GM19455 (cell line): ENCODE measurements around the gene GHITM.
"Not testable (repeated sequence)": the region's sequence is repeated elsewhere in the genome, so short reads cannot be mapped to it uniquely, and the experiment has no call there.

Source experiments
- ATAC-seq: cut with Tn5 transposase; IDR thresholded peaks from one replicate; pipeline ENCODE4 v1.9.1; 2021; ENCODE audit not compliant: unreplicated experiment

Gene GHITM

GRCh38 chr10:84140036-84140379 is 699 bp downstream of the GHITM start:
- peak; percentile 5 for ATAC-seq

DNA sequence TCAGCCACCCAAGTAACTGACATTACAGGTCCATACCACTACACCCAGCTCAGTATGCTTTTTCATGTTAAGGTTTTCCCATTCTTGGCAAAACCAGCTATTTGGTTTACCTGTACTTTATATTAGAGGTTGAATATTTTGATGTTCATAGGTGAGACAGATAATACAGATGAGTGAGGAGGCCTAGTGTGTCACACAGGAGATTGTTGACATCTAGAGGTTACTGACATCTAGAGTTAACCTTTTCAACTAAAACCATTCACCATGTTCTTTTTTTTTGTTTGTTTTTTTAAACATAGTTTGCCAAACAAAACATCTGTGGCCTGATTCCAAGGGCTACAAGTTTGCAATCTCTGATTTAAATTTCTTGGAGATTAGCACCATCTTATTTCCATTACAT is 8.0 kb downstream of the GHITM start:
- no peak for ATAC-seq

DNA sequence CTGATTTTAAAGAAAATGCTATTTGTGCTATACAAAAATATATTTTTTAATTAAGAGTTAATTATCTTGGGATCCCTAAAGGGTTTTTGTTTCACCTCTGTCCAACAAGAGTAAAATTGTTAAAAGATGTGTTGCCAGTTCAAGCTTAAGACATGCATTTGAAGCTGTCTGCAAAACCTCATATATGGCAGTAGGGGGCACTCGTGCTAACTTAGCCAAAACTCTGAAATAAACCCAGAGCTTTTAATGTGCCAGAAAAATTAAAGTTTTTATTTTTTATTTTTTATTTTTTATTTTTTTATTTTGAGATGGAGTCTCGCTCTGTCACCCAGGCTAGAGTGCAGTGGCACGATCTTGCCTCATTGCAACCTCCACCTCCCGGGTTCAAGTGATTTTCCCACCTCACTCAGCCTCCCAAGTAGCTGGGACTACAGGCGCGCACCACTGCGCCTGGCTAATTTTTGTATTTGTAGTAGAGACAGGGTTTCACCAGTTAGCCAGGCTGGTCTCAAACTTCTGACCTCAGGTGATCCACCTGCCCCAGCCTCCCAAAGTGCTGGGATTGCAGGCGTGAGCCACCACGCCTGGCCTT is 8.8 kb downstream of the GHITM start:
- not testable (repeated sequence) for ATAC-seq

DNA sequence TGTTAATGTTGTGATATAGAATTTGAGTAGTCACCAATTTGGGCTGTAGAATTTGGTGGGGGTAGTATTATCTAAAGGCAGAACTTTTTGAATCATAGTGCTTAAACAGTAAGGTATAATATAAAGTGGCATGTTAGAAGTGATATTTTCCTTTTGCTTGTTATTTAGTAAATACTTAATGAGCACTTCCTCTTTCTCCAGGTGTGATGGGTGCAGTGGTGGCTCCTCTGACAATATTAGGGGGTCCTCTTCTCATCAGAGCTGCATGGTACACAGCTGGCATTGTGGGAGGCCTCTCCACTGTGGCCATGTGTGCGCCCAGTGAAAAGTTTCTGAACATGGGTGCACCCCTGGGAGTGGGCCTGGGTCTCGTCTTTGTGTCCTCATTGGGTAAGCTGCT is 10.5 kb downstream of the GHITM start:
- ATAC-seq = no peak

GRCh38 chr10:84152769-84153168 is 13.5 kb downstream of the GHITM start:
- no peak for ATAC-seq

GRCh38 chr10:84155521-84155920 is 16.2 kb downstream of the GHITM start:
- ATAC-seq = no peak

DNA sequence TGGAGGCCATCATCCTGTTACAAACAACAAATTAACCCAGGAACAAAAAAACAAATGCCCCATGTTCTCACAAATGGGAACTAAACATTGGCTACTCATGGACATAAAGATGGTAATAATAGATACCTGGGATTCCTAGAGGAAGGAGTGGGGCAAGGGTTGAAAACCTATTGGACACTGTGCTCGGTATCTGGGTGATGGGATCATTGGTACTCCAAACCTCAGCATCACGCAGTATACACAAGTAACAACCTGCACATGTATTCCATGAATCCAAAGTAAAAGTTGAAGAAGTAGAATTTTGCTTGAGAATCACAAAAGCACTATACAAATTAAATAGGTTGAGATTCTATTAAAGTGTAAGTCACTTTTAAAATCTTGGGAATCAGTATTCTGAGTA is 16.7 kb downstream of the GHITM start:
- ATAC-seq = no peak

DNA sequence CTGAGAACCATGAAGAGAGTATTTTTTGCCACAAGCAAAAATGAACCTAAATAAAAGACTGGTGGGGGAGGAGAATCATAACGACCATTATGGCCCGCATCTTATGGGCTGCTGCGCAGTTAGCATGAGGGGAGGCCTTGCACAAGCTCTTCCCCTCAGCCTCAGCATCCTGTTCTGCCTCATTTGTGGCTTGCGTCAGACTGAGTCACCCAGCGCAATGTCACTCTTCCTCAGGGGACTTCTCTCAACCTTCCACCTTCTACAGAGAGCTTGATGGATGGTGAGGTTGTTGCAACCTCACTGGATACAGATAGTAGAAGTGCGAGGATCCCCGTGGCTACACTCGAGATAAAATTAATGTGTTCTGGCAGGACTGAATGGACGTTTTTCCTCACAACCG is 17.5 kb downstream of the GHITM start:
- ATAC-seq = no peak

DNA sequence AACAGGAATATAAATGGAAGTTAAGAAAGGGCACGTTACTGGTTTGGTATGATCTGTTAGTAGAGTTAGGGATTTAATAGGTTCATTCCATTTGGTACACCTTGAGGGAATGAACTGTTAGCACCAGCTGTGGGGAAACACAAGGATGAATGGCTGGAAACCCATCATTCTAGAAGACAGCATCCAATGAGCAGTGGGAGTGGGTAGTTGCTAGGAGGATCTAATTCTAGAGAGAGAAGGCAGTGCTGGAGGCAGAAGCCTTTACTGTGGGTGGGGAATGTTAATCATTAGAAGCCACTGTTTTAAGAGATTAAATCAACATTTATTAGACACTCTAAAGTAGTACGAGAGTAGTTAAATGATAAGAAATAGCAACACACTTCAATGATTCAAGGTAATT is 18.8 kb downstream of the GHITM start:
- ATAC-seq = no peak

DNA sequence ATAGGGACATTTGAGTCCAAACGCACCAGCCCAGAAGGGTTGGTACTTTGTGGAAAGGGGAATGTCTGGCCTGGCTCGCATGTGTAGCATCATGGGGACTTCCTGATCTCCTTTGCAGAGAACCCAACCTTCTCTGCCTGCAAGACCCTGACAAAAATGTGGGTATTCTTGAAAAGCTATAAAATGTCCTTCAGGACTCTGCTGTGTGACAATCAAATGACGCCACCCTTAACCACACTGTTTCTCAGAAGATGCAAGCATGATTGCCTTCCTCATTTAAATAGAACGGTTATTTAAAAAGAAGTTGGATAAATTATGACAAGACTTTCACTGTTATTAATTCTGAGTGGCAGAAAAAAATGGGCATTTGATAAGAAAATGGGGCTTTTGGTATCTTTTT is 19.2 kb downstream of the GHITM start:
- no peak for ATAC-seq

GRCh38 chr10:84159076-84159685 is 19.9 kb downstream of the GHITM start:
- ATAC-seq = no peak

DNA sequence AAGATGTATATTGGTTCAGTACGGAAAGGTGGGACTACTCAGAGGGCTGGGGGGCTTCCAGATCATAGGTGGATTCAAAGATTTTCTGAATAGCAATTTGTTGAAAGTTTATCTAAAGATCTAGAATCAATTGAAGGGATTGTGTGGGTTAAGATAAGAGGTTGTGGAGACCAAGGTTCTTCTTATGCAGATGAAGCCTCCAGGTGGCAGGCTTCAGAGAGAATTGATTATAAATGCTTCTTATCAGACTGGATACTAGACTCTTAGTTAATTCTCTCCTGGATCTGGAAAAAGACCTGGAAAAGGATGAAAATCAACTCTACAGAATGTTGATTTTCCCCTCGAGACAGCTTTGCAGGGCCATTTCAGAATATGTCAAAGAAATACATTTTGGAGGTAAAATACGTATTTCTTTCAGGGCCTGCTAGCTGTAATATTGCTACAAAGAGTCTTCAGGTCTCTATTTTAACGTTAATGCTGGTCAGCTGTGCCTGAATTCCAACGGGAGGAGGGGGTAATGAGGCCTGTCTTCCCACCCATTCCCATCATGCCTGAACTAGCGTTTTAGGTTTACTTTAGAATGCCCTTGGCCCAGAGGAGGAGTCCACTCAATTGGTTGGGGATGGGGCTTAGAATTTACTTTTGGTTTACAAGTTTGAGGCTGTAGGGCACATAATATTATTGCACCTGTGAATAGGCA is 21.5 kb downstream of the GHITM start:
- ATAC-seq = no peak

GRCh38 chr10:84163996-84164395 is 24.7 kb downstream of the GHITM start:
- ATAC-seq = no peak

GRCh38 chr10:84164442-84164841 is 25.1 kb downstream of the GHITM start:
- ATAC-seq = no peak

DNA sequence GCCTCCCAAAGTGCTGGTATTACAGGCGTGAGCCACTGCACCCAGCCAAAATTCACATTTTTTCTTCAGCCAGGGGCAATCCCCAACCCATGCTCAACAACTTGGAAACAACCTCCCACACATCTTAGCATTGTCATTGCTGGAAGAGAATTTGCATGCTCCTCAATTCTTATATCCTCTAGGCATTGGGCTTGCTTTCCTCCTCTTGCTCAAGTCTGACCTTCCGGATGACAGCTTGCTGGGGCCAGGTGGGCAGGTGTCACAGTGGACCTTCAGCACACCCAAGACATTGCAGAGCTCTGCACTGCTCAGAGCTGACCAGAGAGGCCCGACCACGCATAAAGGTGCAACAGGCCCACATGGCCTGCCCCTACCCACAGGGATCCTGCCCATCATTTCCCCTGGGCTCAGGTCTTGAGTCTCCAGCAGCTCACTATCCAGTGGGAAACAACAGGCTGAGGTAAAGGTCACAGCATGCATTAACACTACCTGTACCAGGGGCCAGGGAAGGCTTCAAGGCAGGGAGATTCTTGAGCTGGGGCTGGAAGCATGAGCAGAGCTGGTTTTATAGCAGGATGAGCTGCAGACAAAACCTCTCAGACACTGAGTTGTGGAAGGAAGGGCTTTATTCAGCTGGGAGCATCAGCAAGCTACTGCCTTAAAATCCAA is 27.4 kb downstream of the GHITM start:
- no peak for ATAC-seq

GRCh38 chr10:84167289-84167653 is 28.0 kb downstream of the GHITM start:
- ATAC-seq = not testable (repeated sequence)

- not testable (repeated sequence) for ATAC-seq
Observed at GRCh38 chr10:84168382-84168781, 29.1 kb downstream of the GHITM start.

DNA sequence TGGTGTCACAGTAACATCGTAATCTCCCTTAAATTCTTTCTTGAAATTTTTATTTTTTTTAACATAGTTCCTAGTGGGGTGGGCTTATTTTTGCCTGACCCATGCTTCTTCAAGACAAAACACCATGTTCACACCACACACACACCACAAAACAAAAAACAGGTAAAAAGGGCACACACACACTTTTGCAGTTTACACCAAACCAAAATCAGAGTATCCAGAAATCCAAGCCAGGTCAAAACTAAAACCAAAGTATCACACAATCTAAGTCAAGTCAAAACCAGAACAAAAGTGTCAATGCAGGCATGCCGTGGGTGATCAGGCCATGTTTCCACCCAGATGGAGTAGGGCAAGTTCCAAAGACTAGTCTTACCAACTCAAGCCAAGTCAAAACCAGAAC is 31.9 kb downstream of the GHITM start:
- not testable (repeated sequence) for ATAC-seq

DNA sequence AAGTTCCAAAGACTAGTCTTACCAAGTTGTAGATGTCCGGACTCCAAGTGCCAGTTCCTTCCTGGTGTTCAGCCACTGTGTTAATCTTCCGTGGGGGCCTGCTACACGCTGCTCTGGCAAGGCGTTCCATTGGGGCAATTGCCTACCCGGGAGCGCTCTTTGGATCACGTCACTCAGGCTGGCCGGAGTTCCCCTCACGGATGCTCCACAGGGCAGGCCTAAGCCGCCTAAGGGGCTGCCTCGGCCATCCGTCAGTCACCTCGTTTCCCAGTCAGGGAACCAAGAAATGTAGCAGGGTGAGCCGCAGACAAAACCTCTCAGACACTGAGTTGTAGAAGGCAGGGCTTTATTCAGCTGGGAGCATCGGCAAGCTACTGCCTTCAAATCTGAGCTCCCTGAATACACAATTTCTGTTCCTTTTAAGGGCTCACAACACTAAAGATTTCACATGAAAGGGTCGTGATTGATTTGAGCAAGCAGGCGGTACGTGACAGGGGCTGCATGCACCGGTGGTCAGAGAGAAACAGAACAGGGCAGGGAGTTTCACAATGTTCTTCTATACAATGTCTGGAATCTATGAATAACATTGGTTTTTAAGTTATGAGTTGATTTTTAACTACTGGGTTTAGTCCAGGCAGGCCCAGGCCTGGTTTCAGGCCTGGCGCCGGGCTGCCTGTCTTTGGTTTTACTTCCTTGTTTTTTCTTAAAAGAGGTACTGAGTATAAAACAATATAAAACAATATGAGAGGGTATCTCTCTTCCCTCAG is 32.6 kb downstream of the GHITM start:
- ATAC-seq = peak; percentile 34

- peak; percentile 56 for ATAC-seq
Observed at GRCh38 chr10:84172467-84173356, 33.4 kb downstream of the GHITM start.
